Smooth muscle cell (in vitro differentiated cells): ENCODE results near the gene DUSP9. TPM values are rescaled to one million over a fixed set of nuclear protein-coding genes. Genes with fewer than 3 reads are reported as not detected.

ENCODE experiments used
- DNase-seq: peaks from one replicate; lab custom pipeline; 2025; ENCODE audit not compliant: unreplicated experiment; lab: John Stamatoyannopoulos, UW
- H2AFZ ChIP-seq: fragments of 200-600 bp; sonication (generic); 2 replicates; pipeline ENCODE4 v1.6.0; 2016; ENCODE audit warnings: antibody characterized with exemption, low read depth, mild to moderate bottlenecking
- H3F3A ChIP-seq: fragments of 200-600 bp; sonication (generic); 2 replicates; pipeline ENCODE4 v1.6.0; 2017; ENCODE audit warnings: antibody characterized with exemption, low read depth
- H3K27ac ChIP-seq: fragments of 200-600 bp; sonication (generic); 2 replicates; pipeline ENCODE4 v1.5.1; 2016; ENCODE audit warnings: low read depth, mild to moderate bottlenecking
- H3K27me3 ChIP-seq: fragments of 200-600 bp; sonication (generic); 2 replicates; pipeline ENCODE4 v1.6.1; 2016; ENCODE audit warnings: low read depth, mild to moderate bottlenecking
- H3K36me3 ChIP-seq: fragments of 200-600 bp; sonication (generic); 2 replicates; pipeline ENCODE4 v1.5.1; 2016; ENCODE audit warnings: low read depth
- H3K4me1 ChIP-seq: fragments of 200-600 bp; sonication (generic); 2 replicates; pipeline ENCODE4 v1.5.1; 2016; ENCODE audit warnings: low read depth
- H3K4me2 ChIP-seq: fragments of 200-600 bp; sonication (generic); 2 replicates; pipeline ENCODE4 v1.6.0; 2016; ENCODE audit warnings: mild to moderate bottlenecking
- H3K4me3 ChIP-seq: fragments of 200-600 bp; sonication (generic); 2 replicates; pipeline ENCODE4 v1.5.1; 2016; ENCODE audit warnings: mild to moderate bottlenecking
- H3K79me2 ChIP-seq: fragments of 200-600 bp; sonication (generic); 2 replicates; pipeline ENCODE4 v1.6.0; 2016; ENCODE audit warnings: low read depth, mild to moderate bottlenecking
- H3K9ac ChIP-seq: fragments of 200-600 bp; sonication (generic); 2 replicates; pipeline ENCODE4 v1.6.0; 2016; ENCODE audit warnings: low read depth
- H3K9me3 ChIP-seq: fragments of 200-600 bp; sonication (generic); replicated peaks from 2 replicates; pipeline ENCODE4 v1.5.1; 2016; ENCODE audit warnings: low read depth
- H4K20me1 ChIP-seq: fragments of 200-600 bp; sonication (generic); 2 replicates; pipeline ENCODE4 v1.6.0; 2016; ENCODE audit warnings: low read depth
- CTCF ChIP-seq: fragments of 200-600 bp; sonication (generic); IDR thresholded peaks from 2 replicates; pipeline ENCODE4 v1.5.1; 2017; ENCODE audit warnings: borderline replicate concordance, mild to moderate bottlenecking, antibody characterized with exemption; ENCODE audit not compliant: insufficient read depth, poor library complexity, severe bottlenecking
- WGBS: methylation state at CpG from one replicate; pipeline ENCODE4 v1.1.7; 2016; ENCODE audit warnings: low lambda C conversion rate; 5-methylcytosine and 5-hydroxymethylcytosine counted together
- polyA plus RNA-seq: library from polyadenylated mRNA; unstranded; fragments of >200 nt; fragmentation: Nextera tagmentation; extraction: Ambion mirVana; gene quantifications from 2 replicates; pipeline ENCODE4 v1.2.1, GENCODE V29; 2016
- total RNA-seq: library from RNA; depleted of rRNA; stranded (reverse); fragments of >200 nt; gene quantifications from 2 replicates; pipeline ENCODE4 v1.2.3, GENCODE V29; 2014

The DUSP9 gene
- total and polyA plus RNA-seq, 2 experiments from 2014 or later, result 3.0 to 11.3 TPM

GRCh38 chrX:153633607-153634180, 13.3 kb upstream of the DUSP9 start:
- Histone ChIP-seq H3K9me3 (no peaks in the 10 kb centered on the region), H3K79me2 (no peaks in the 10 kb centered on the region), H3K4me1 (no peaks in the 10 kb centered on the region), H4K20me1 (no peaks in the 10 kb centered on the region), H3K36me3 (no peaks in the 10 kb centered on the region), H3K9ac (no peak overlapping the region), H2AFZ (no peak overlapping the region), H3K4me2 (no peak overlapping the region), H3K27ac (no peak overlapping the region), H3K4me3 (no peak overlapping the region), H3K27me3 (no peaks in the 10 kb centered on the region), H3F3A (no peaks in the 10 kb centered on the region)
- no peak for DNase-seq
- WGBS, result 74% methylated on average over 15 of the region's 15 CpGs
- no peak for TF ChIP-seq CTCF

DNA sequence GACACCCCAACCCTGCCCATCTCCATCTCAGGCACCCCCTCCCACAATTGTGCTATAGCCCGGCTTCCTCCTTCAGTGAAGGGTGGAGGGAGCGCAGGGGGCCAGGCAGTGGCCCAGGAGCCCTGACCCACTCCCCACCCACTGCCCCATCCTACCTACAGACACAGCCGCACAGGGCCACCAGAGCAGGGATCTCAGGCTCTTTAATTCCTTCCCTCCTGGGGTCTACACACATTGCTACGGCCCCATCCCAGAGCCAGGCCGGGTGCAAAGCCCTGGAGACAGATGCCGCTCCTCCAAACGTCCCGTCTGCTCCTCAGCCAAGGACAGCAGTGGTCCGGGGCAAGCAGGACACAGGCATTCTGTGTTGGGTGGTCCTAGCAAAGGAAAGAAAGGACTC, 12.8 kb upstream of the DUSP9 start:
- Histone ChIP-seq H3K27me3 (no peaks in the 10 kb centered on the region), H2AFZ (no peak overlapping the region), H3K79me2 (no peaks in the 10 kb centered on the region), H3K9me3 (no peaks in the 10 kb centered on the region), H3K4me2 (no peak overlapping the region), H3F3A (no peaks in the 10 kb centered on the region), H3K27ac (no peak overlapping the region), H3K9ac (no peak overlapping the region), H4K20me1 (no peaks in the 10 kb centered on the region), H3K4me3 (no peak overlapping the region), H3K4me1 (no peaks in the 10 kb centered on the region), H3K36me3 (no peaks in the 10 kb centered on the region)
- 87% methylated on average over 7 of the region's 9 CpGs for WGBS
- TF ChIP-seq CTCF, result no peak
- no peak for DNase-seq

- Histone ChIP-seq H3K36me3 (no peaks in the 10 kb centered on the region), H2AFZ (no peak overlapping the region), H3K4me3 (no peak overlapping the region), H3K4me1 (no peaks in the 10 kb centered on the region), H3K4me2 (no peak overlapping the region), H3K9ac (no peak overlapping the region), H3K27ac (no peak overlapping the region), H3K27me3 (no peaks in the 10 kb centered on the region), H3K9me3 (no peaks in the 10 kb centered on the region), H3K79me2 (no peaks in the 10 kb centered on the region), H3F3A (no peaks in the 10 kb centered on the region), H4K20me1 (no peaks in the 10 kb centered on the region)
- TF ChIP-seq CTCF, result no peak
- no peak for DNase-seq
- WGBS, result 70% methylated on average over 15 of the region's 15 CpGs
These were observed 12.2 kb upstream of the DUSP9 start for GRCh38 chrX:153634832-153635231.

DNA sequence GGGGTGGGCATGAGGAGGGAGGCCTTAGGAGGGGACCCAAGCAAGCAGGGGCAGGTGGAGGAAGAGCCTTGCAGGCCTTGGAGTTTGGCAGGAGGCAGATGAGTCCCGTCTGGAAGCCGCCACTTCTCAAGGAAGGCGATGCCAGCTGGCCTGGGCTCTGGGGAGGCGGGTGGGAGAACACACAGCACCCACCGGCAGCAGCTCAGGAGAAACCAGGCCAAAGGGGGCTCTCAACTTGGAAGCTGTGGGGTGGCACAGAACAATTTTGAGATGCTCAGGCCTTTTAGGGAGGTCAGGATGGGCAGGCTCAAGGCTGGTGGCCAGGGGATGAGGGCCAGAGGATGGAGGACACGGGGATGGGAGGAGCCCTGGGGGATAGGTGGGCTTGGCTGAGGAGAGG, 11.6 kb upstream of the DUSP9 start:
- no peak overlapping the region for H3K27ac ChIP-seq
- H3K9me3 ChIP-seq, result no peaks in the 10 kb centered on the region
- H3K36me3 ChIP-seq, result no peaks in the 10 kb centered on the region
- no peak overlapping the region for H3K9ac ChIP-seq
- H4K20me1 ChIP-seq, result no peaks in the 10 kb centered on the region
- H3F3A ChIP-seq, result no peaks in the 10 kb centered on the region
- 89% methylated on average over 6 of the region's 6 CpGs for WGBS
- DNase-seq, result no peak
- no peak overlapping the region for H3K4me3 ChIP-seq
- H3K4me2 ChIP-seq, result no peak overlapping the region
- no peak overlapping the region for H2AFZ ChIP-seq
- no peaks in the 10 kb centered on the region for H3K4me1 ChIP-seq
- no peaks in the 10 kb centered on the region for H3K27me3 ChIP-seq
- no peak for TF ChIP-seq CTCF
- H3K79me2 ChIP-seq, result no peaks in the 10 kb centered on the region
